ENCODE data around the gene KCNE1.
"Not testable (repeated sequence)": the region's sequence is repeated elsewhere in the genome, so short reads cannot be mapped to it uniquely, and the experiment has no call there.

The KCNE1 gene

GRCh38 chr21:34511787-34512455 lies at the start of gene KCNE1:
KCNE1 (minus strand) TSS chr21:34512210; CDS start chr21:34449634, 62,576 bp downstream.
- peak; percentile 18 for DNase-seq

GRCh38 chr21:34561806-34562205 lies 49.8 kb upstream of the KCNE1 start:
- no peak for DNase-seq

GRCh38 chr21:34560609-34561008 lies 48.6 kb upstream of the KCNE1 start:
- DNase-seq = no peak

GRCh38 chr21:34560021-34560420 lies 48.0 kb upstream of the KCNE1 start:
- DNase-seq = no peak

DNA sequence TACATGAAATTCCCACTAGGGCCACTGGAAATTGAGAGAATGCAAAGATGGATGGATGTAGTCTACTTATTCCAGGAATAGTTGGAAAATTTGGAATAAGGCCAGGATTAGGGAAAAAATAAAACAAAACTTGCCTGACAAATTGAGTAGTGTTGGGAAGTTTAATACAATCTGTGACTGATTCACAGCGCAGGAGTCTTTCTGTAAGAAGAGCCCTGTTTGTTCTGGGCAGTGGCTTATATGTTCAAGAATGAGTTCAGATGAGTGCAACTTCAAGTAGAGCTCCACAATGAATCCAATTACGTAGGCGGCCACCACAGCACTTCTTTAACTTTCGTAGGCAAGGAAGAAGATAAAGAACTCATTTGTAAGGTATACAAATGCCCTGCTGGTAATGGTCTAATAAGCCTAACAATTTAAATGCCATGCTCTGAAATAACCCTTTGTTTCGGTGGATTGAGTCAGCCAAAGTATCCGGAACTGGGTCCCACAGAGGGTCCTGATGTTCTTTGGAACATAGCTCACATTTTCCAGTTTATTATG lies 47.1 kb upstream of the KCNE1 start:
- no peak for DNase-seq

- no peak for DNase-seq
Observed at GRCh38 chr21:34558166-34558565, 46.2 kb upstream of the KCNE1 start.

- DNase-seq = no peak
Observed at GRCh38 chr21:34557261-34557660, 45.3 kb upstream of the KCNE1 start.

DNA sequence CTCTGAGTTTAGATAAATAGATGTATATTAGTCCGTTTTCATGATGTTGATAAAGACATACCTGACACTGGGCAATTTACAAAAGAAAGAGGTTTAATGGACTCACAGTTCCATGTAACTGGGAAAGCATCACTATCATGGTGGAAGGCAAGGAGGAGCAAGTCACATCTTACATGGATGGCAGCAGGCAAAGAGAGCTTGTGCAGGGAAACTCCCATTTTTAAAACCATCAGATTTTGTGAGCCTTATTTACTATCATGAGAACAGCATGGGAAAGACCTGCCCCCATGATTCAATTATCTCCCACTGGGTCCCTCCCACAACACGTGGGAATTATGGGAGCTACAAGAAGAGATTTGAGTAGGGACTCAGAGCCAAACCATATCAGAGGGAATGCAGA lies 42.7 kb upstream of the KCNE1 start:
- not testable (repeated sequence) for DNase-seq

DNA sequence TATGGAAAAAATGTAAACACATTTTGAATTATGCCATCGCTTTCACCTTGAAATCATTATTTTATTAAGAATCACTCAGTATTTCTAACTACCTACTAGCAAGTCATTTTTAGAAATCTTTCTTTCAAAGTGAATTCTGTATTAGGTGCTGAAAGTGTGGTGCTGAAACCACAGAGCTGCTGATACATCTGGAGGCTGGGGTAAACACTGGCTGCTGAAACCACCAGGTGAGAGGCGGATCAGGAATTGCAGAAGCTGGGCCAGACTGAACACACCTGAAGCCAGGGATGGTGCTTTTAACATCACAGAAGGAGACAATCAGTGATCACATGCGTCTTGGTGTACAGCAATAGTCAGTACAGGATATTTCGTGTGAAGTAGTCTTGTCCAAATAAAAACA lies 42.2 kb upstream of the KCNE1 start:
- no peak for DNase-seq

DNA sequence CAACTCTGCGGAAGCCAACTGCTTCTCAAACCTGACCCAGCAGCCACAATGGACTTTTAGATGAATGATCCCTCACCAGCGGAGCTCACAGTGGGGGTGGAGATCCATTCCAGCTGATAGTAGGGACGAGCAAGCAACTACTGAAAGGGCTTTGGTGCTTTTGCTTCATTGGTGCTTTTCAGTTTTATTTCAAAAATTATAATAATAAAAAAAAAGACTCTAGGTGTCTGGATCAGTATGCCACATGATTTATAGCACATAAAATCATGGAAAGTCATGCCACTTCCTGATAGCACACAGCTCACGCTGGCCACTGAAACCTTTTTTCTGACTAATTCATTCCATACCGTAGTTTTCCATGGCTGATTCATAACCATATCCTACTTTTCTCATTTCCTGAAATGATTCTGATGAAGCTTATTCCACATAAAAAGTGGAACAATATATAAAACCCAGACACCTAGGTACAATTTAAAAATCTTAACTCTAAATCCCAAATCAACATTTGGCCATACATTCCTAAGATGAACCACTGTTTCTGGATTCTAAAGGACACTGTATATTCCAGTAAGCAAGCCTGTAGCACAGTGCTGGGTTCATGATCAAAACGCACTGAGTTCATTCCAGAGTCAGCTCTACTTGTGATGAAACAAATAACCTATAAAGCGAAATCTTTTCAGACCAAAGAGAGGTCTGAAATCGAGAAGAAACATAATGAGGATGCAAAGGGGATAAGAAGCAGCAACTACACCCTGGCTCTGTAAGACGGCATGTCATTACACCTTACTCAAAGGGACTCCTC lies 41.3 kb upstream of the KCNE1 start:
- peak; percentile 94 for DNase-seq

- peak; percentile 50 for DNase-seq
Observed at GRCh38 chr21:34552360-34553098, 40.5 kb upstream of the KCNE1 start.

- no peak for DNase-seq
Observed at GRCh38 chr21:34550182-34550799, 38.3 kb upstream of the KCNE1 start.

- no peak for DNase-seq
Observed at GRCh38 chr21:34548781-34549376, 36.9 kb upstream of the KCNE1 start.

DNA sequence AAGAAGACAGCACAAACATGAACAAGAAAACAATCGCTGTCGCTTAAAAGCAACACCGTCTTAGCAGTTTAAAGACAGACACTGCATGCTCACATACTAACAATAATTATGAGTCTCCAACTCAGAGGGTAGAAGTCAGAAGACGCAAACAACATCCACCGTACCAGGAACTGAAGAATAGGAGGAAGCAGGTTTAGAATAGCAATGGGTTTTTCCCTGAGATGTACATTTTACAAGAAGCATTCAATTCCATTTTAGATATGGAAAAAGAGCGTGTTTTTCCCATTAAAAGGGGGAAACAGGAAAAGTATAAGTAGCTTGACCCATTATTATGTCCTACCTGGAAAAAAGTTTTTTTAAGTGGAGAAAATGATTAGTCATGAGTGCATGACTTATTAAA lies 34.5 kb upstream of the KCNE1 start:
- DNase-seq = no peak

DNA sequence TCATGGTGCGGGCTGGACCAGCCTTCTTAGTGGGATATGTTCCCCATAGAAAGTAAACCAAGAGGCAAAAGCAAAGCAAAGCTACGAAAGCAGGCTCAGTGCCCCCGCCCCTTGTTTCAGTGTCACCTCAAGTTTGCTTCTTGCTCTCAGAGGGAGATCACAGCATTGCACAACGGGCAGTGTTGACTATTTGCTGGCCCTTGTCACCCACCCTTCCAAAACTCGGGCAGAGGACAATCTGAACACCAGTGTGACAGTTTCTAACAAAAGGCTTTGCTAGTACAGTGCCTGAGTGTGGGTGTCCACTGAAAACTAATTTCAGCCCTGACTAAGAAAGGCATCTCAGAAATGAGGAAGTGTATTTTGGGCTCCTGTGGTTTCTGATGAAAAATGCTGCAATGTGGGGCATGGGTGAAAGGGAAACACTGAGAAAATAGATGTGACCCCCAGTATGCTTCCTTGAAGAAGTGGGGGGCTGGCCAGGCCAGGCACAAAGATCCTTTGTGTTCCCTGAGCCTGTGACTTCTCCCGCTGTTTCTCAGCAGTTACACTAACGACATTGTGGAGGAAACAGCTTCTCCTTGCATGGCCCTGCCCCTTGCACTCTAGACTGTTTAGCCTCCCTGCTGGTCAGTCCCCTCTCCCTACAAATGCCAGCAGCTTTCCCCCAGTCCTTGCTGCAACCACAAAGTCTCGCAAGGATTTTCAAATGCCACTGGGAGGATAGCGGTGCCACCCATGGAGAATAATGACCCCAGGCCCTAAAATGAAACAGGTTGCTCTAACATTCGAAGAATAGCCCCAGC lies 33.3 kb upstream of the KCNE1 start:
- peak; percentile 83 for DNase-seq

DNA sequence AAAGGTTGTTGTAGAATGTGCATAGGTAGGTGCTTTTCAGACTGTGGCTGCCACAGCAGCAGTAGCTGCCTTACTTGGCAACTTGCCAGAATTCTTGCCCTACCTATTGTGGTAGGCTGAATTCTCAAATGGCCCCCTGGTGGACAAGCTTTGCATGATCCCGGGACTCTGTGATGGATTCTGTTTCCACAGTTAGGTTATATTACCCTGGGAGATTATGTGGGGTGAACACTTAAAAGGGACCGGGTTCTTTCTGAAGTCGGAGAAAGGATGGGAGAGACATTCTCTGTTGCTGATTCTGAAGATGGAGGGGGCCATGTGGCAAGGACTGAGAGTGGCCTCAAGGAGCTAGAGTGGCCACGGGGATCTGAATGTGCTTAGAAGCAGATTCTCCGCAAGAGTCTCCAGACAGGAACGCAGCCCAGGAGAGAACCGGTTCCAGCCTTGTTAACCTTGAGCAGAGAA lies 32.1 kb upstream of the KCNE1 start:
- DNase-seq = peak; percentile 78

DNA sequence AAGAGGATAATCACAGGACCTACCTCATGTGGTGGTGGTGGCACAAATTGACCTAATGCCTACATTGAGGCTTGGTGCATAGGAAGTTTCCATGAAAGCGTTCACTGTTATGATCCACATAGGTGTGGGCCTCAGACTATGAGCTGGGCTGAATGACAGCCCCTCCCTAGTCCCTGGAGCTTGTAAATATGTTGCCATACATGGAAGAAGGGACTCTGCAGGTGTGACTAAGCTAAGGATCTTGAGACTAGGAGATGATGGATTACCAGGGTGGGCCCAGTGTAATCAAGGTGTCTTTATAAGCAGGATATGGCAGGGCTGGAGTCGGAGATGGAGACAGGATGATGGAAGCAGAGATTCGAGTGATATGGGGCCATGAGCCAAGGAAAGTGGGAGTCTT lies 31.0 kb upstream of the KCNE1 start:
- no peak for DNase-seq

- DNase-seq = no peak
Observed at GRCh38 chr21:34540206-34540605, 28.2 kb upstream of the KCNE1 start.

GRCh38 chr21:34537838-34538237 lies 25.8 kb upstream of the KCNE1 start:
- DNase-seq = no peak

DNA sequence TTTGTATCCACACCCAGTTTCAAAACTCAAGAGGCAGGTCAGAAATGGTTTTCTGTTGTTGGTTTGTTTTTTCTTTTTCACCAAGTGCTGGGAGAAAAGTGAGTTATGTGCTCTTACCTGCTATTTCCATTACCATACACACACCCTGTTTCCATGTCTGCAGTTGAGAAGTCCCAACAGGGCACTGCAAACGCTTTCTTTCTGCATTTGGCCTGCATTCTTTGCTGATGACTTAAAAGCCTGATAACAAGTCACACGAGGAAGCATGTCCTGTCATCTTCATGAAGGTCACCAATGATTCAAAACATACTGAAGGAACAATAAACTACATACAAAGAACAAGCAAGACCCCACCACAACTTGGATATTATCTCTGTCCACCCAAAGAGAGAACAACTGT lies 24.8 kb upstream of the KCNE1 start:
- DNase-seq = no peak

DNA sequence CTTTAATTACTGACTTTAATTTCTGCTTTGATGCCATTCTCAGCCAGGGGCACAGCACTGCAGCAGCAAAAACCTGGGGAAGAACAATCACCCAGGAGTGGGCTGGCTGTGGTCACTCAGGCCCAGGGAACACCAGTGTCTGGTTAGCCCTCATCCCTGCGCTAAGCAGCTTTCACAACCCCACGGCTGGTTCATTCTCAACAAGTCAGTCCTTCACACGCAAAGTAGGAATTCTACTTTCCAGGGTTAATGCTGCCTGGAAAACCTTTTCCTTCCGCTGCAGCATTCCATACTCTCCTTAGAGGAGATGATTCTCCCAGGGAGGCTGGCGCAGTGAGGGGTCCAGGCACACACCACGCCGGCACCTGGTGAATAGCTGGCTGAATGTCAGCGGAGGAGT lies 24.3 kb upstream of the KCNE1 start:
- DNase-seq = no peak

- DNase-seq = no peak
Observed at GRCh38 chr21:34535886-34536285, 23.9 kb upstream of the KCNE1 start.

Measured in HCEC 1CT (cell line).